Measurements from ENCODE around the gene AK4. TPM values are rescaled to one million over a fixed set of nuclear protein-coding genes. Genes with fewer than 3 reads are reported as not detected.
"Not testable (repeated sequence)": the region's sequence is repeated elsewhere in the genome, so short reads cannot be mapped to it uniquely, and the experiment has no call there.

AK4 gene
- total RNA-seq, 1 experiment from 2014 or later = 22.6 TPM

DNA sequence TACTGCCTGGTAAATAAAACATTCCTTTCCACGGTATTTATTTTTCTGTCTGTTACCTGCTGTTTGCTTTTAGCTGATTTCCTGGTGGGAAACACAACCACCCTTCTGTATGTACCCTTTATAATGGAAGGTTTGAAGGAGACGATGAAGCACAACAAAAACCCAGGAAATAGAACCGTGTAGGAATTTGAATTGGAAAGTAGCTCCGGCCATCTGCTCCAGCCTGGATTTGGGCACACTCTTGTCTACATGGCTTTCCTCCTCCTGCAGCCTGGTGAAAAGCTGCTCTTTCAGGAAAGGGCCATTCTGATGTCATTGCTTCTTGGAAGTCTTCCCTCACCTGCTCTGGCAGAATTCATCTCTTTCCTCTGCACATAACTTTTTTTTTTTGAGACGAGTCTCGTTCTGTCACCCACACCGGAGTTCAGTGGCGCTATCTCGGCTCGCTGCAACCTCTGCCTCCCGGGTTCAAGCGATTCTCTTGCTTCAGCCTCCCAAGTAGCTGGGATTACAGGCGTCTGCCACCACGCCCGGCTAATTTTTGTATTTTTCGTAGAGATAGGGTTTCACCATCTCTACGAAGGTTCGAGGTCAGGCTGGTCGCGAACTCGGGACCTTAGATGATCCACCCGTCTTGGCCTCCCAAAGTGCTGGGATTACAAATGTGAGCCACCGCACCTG is 2.7 kb downstream of the AK4 start:
- DNase-seq (ENCODE audit: low spot score) = no peak

DNA sequence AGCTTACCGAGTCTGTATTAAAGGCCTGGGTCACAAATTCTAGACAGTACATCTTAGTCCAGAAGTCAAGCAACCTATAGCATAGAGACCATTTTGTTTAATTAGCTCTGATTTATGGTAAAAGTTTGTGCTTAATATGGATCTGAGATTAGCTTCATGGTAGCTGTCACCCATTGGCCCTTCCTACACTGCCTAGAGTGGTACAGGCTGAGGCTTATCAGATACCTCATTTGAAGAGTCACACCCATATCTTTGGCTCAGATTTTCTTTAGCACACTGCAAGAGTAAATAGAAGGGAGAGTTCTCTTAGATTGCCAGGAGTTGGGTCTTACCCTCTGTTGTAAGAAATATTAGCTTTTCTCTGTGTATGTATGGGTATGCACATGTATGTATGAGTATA is 3.6 kb downstream of the AK4 start:
- DNase-seq (ENCODE audit: low spot score) = no peak

DNA sequence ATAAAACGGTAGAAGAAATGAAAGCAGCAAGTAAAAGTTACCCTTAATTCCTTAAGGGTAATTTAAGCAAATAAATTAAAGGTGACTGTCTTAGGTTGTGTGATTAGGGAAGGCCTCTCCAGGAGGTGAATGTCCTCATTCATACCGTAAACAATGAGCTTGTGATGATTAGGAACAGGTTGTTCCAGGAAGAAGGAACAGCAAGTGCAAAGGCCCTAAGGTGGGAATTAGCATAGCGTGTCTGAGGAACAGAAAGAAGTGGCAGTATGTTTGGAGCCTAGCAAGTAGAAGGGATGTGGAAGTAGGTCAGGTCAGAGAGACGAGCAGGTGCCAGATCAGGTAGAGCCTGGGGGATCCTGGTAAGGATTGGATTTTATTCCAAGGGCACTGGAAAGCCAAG is 5.6 kb downstream of the AK4 start:
- DNase-seq (ENCODE audit: low spot score) = no peak

DNA sequence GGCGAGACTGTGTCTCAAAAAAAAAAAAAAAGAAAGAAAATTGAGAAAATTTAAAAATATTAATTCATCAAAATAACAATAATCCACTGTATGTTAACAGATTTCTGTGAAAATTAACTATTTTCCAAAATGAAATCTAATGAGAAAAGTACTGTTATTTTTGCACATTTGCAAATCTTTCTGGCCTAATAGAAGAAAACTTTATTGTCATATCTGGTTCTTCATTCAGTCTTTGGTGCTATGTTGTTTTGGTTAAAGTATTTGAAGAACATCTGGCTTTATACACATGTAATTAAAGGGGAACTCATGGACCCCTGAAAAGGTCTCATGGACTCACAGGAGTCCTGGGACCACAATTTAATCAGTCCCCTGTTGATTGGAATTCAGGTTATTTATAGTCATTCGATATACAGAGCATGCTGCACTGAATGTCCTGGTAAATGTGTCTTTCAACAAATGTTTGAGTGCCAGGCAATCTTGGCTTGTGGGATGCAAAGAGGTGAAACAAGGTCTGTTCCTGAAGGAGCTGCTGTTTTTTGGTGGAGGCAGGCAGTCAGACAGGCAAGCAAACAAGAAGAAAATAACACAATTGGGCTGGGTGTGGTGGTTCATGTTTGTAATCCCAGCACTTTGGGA is 9.0 kb downstream of the AK4 start:
- no peak for DNase-seq (ENCODE audit: low spot score)

DNA sequence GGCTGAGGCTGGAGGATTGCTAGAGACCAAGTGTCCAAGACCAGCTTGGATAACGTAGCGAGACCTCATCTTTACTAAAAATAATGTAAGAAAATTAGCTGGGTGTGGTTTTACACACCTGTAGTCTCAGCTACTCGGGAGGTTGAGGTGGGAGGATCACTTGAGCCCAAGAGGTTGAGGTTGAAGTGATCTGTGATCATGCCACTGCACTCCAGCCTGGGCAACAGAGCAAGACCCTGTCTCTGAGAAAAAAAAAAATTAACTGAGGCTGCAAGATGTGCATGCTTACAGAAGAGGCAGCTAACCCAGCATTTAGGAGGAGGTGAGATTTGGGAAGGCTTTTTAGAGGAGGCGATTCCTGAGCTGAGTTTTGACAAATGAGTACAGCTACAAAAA is 9.5 kb downstream of the AK4 start:
- DNase-seq (ENCODE audit: low spot score) = no peak

DNA sequence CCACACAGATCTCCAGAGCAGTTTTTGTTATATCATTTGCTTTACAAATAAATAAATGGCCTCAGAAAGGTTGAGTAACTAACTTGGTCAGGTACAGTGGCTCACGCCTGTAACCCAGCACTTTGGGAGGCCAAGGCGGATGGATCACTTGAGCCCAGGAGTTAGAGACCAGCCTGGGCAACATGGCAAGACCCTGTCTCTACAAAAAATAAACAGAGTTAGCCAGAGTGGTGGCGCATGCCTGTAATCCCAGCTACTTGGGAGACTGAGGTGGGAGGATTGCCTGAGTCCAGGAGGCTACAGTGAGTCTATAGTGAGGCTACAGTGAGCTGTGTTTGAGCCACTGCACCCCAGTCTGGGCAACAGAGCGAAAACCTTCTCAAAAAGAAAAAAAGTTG is 11.3 kb downstream of the AK4 start:
- not testable (repeated sequence) for DNase-seq (ENCODE audit: low spot score)

DNA sequence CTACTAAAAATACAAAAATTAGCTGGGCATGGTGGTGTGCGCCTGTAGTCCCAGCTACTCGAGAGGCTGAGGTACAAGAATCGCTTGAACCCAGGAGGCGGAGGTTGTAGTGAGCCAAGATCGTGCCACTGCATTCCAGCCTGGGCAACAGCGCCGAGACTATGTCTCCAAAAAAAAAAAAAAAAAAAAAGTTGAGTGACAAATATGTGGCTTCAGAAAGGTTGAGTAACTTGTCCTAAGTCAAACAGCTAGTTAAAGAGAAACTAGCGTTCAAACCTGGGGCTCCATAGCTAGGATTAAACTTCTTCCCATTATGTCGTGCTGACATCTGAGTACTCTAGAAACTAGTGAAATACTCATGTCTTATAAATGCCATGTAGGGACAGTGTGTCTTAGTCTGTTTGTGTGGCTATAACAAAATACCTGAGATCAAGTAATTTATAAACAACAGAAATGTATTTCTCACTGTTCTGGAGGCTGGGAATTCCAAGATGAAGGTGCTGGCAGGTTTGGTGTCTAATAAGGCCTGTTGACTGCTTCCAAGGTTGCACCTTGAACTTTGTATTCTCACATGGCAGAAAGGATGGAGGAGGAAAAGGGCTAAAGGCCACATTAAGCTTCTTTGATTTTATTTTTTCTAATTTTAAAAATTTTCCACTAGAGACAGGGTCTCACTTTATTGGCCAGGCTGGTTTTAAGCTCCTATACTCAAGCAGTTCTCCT is 12.0 kb downstream of the AK4 start:
- DNase-seq (ENCODE audit: low spot score) = no peak

DNA sequence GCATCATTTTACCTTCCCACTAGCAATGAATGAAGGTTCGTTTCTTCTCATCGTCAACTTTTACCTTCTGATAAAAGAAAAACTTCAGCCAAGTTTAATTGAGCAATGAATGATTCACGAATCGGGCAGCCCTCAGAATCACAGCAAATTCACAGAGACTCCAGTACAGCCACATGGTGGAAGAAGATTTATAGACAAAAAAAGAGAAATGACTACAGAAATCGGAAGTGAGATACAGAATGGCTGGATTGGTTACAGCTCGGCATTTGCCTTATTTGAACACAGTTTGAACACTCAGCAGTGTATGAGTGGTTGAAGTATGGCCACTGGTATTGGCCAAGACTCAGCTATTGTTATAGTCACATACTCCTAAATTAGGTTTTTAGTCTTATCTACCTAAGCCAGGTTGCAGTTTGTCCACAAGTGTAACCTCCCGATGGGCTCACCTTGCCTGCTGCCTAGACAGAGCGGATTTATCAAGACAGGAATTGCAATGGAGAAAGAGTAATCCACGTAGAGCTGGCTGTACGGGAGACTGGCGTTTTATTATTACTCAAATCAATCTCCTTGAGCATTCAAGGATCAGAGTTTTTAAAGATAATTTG is 15.3 kb downstream of the AK4 start:
- no peak for DNase-seq (ENCODE audit: low spot score)

DNA sequence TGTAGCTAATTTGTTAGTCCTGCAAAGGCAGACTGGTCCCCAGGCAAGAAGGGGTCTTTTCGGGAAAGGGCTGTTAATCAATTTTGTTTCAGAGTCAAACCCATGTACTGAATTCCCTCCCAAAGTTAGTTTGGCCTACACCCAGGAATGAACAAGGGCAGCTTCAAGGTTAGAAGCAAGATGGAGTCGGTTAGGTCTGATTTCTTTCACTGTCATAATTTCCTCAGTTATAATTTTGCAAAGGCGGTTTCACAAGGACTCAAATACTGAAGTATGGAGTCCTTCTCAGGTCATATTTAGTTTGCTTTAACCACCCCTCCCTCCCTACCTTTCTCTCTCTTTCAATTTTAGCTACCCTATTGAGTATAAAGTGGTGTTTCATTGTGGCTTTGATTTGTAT is 16.1 kb downstream of the AK4 start:
- DNase-seq (ENCODE audit: low spot score) = not testable (repeated sequence)

DNA sequence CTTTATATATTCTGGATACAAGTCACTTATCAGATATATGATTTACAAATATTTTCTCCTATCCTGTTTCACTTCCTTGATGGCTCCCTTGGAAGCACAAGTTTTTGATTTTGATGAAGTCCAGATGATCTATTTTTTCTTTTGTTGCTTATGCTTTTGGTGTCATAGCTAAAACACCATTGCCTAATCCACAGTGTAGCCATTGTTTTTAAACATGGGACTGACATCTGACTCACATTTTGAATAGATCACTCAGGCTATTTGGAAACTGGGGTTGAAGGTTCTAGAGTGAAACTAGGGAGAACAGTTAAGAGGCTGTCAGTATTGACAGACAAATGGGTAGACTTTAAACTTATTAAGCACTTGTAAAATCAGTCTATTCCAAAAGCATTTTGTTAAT is 16.6 kb downstream of the AK4 start:
- DNase-seq (ENCODE audit: low spot score) = no peak

DNA sequence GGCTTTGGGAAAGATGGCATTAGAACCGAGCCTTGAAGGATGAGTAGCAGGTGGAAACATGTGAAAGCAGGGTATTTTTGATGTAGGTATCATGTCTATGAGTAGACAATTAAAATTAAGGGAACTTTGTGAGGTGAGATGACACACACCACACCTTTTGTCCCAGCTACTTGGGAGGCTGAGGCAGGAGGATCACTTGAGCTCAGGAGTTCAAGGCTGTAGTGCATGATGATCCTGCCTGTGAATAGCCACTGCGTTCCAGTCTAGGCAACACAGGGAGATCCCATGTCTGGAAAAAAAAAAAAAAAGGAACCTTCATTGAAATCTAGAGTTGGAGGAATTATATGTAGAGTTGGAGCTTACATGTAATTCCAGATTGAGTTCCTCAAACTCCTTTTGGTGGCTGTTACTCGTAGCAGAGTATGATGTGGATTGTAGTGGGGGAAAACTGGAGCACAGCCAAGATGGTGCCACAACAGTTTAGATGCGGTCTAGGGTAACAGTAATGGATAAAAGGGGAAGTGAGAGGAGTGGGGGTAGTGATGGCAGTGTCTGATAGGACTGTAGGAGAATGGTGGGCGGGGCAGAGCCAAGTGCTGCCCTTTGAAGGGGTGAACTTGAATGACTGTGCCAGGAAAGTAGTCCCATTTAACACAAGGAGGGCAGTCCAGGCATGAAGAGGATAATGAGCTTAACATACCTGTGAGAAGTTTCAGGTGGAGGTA is 17.4 kb downstream of the AK4 start:
- peak; percentile 39 for DNase-seq (ENCODE audit: low spot score)

DNA sequence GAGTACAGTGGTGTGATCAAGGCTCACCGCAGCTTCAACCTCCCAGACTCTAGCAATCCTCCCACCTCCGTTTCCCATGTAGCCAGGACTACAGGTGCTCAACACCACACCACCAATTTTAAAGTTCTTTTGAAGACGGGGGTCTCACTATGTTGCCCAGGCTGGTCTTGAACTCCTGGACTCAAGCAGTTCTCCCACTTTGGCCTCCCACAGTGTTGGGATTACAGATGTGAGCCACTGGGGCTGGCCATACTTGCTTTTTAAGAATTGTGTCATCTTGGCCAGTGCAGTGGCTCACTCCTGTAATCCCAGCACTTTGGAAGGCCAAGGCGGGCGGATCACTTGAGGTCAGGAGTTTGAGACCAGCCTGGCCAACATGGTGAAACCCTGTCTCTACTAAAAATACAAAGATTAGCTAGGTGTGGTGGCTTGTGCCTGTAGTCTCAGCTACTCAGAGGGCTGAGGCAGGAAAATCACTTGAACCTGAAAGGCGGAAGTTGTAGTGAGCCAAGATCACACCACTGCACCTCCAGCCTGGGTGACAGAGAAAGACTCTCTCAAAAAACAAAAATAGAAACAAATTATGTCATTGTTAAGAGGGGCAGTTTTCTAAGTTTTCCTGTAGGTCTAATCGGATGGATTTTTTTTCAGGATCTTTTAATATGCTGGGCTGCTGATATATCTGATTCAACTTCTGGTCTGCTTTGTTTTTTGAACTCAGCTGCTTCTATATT is 18.7 kb downstream of the AK4 start:
- DNase-seq (ENCODE audit: low spot score) = no peak

DNA sequence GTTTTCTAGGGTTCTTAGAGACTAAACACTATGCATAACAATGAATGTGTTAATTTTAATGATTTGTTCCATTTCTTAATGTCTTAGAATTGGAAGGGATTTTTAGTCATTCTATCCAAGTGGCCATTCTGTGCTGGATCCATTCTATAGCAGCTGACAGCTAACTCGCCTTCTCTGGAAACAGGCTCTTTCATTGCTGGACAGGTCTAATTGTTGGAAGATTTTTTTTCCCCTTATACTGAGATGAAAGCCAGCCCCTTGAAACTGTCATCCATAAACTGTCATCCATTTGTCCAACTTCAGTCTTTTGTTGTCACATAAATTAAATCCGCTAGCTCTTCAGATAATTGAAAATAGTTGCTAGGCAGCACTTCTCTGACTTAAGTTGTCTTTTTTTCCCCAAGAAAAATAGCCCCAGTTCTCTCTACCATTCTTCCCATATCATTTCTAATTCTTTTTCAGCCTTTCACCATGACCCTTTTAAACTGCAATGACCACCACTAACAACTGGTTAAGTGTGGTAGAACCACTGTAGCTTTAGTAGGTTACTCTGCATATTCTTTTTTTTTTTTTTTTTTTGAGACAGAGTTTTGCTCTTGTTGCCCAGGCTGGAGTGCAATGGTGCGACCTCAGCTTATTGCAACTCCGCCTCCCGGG is 19.7 kb downstream of the AK4 start:
- DNase-seq (ENCODE audit: low spot score) = no peak

DNA sequence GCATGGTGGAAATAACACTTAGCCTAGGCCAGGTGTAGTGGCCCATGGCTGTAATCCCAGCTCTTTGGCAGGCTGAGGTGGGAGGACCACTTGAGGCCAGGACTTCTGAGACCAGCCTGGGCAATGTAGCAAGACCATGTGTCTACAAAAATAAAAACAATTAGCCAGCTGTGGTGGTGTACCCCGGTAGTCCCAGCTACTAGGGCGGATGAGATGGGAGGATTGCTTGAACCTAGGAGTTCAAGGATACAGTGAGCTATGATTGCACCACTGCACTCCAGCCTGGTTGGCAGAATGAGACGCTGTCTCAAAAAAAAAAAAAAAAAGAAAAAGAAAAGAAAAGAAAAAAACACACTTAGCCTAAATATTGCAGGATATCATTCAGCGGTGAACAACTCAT is 20.9 kb downstream of the AK4 start:
- no peak for DNase-seq (ENCODE audit: low spot score)

DNA sequence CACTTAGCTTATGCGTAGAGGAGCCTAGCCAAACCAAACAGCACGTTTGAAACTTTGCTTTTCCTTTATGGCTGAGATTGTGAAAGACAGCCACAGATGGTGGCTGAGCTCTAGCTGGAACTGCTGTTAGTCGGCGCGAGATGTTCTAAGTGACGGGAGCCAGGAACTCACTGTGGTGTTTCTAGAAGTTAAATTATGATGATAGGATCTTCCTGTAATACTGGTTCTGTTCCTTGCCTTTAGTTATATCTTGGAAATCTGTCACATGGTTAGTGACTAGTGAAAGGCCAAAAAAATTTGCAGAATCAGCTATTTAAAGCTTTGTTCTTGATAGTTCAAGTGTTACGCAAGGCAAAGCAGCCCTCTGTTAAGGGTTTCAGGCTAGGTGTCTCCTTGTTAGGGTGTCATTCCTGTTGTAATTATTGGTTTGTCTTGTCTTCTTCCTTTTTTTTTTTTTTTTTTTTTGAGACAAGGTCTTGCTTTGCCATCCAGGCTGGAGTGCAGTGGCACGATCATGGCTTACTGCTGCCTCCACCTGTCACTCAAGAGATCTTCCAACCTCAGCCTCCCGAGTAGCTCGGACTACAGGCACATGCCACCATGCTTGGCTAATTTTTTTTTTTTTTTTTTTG is 22.6 kb downstream of the AK4 start:
- no peak for DNase-seq (ENCODE audit: low spot score)

DNA sequence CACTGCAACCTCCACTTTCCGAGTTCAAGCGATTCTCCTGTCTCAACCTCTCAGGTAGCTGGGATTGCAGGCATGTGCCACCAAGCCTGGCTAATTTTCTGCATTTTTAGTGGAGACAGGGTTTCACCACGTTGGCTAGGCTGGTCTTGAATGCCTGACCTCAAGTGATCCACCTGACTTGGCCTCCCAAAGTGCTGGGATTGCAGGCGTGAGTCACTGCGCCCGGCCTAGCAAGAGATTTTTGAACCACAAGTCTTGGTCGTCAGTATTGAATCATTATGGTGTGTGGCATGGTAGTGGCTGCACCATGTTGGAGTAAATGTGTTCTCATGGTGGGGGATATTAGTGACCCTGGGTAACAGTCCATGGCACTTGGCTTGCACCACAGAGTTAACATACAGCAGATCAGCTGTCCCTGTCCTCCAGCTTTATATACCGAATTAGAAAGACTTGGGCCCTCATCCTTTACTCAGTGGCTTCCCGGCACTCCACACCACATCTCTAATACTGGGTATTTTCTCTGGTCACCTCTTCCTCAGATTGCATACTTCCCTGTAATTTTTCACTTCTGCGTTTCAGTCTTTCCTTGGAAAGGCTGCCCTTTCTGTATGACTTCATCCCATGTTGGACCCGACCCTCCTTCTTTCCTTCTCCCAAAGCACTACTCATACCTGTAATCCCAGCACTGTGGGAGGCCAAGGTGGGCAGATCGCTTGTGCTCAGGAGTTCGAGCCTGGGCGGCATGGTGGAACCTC is 25.1 kb downstream of the AK4 start:
- peak; percentile 40 for DNase-seq (ENCODE audit: low spot score)

DNA sequence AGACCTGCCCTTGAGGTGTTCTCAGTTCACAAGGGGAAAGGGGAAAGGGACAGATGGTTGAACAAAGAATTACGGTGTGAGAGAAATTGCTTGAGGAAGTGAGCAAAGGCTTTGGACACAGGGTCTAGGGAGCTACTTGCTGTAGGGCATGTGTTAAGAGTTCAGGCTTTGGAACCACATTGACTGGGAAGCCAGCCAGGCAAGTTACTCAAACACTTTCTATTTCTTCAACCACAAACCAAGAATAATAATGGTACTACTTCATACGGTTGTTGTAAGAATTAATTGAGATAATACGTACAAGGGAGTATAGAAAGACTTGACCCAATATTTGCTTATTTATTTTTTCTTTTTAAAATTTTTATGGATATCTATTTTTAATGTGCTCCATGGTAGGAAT is 26.6 kb downstream of the AK4 start:
- peak; percentile 99 for DNase-seq (ENCODE audit: low spot score)

DNA sequence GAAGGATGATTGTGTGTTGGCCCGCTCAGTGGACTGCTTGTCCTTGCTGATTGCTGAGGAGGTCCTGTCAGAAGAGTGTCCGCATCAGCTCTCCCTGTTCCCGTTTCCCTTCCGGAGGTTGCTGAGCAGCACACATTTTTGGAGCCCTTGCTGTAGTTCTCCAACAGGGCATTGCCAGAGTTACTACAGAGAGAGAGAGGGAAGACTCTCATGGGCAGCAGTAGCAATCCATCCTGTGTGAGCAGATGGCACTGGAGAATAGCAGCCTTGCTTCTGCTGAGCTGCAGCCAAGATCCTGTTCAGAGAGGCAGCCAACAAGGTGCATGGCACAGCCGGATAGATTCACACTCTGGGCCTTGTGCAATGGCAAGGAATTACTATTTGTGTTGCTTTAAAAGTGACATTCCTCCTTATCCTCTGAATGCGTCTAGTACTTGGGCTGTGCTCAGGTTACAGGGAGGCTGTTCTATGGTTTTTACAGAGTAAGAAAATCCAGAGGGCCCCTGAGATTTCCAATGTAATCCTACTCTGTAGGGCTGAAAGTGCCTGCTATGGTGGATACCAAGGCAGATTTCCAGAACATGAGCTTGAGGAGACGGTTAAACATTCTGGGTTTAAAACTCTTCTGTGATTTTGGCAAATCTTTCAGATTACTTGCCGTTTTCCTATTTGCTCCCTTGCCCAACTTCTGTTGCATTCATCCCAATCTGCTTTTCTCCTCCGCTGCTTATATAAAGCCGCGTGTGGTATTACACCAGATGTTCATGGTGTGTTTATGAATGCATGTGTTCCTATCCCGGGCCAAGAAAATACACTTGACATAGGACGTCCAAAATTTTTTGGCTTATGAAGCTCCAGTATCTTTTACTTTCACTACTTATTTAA is 27.4 kb downstream of the AK4 start:
- no peak for DNase-seq (ENCODE audit: low spot score)

DNA sequence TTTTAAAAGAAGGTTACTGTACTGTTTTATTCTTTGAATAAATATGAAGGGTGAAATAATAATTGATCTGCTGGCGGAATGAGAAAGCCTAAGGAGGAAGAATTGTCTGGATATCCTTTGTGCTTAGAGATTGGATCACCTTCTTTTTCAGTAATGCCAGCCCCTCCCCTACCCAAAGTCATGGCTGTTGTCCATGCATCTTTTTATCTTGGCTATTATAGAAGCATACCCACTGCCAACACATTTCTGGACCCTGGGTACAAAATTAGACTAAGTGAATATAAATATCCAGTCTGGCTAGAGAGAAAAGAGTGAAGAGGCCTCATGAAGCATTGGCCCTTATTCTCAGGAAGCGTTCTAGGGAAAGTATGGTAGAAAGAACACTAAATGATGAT is 28.1 kb downstream of the AK4 start:
- no peak for DNase-seq (ENCODE audit: low spot score)
